Erythroblast (primary cell): ENCODE measurements around the gene CHST14.

Source experiments
- DNase-seq, 2 experiments: peaks; one replicate each; lab custom pipeline; 2025; lab: John Stamatoyannopoulos, UW
- GATA1 ChIP-seq: IDR thresholded peaks from 2 replicates; pipeline ENCODE4 v1.6.1; 2011; ENCODE audit warnings: low read depth, mild to moderate bottlenecking, control low read depth, low read length, moderate library complexity
- POLR2A ChIP-seq: IDR thresholded peaks from 2 replicates; pipeline ENCODE4 v1.6.1; 2011; ENCODE audit warnings: mild to moderate bottlenecking, low read length

The CHST14 gene

GRCh38 chr15:40436892-40437751 lies 33.7 kb upstream of the CHST14 start:
- DNase-seq, result peak; percentile 42 to 43
- TF ChIP-seq POLR2A (no peak), GATA1 (no peak)

GRCh38 chr15:40437752-40438687 lies 32.8 kb upstream of the CHST14 start:
- TF ChIP-seq GATA1 (no peak), POLR2A (no peak)
- DNase-seq, result peak; percentile 42 to 43

GRCh38 chr15:40438712-40439111 lies 32.1 kb upstream of the CHST14 start:
- TF ChIP-seq POLR2A (no peak), GATA1 (no peak)
- no peak for DNase-seq

- no peak for TF ChIP-seq GATA1
- no peak for TF ChIP-seq POLR2A
- peak; percentile 48 to 62 for DNase-seq
Measured at GRCh38 chr15:40439461-40439959, 31.3 kb upstream of the CHST14 start.

GRCh38 chr15:40439960-40440742 lies 30.6 kb upstream of the CHST14 start:
- DNase-seq, result peak; percentile 59 to 67
- no peak for TF ChIP-seq GATA1
- no peak for TF ChIP-seq POLR2A

GRCh38 chr15:40440743-40441564 lies 29.8 kb upstream of the CHST14 start, which contains the start of gene BAHD1:
BAHD1 (plus strand) TSS chr15:40440953; CDS start chr15:40458465, 17,512 bp downstream.
- DNase-seq, result peak; percentile 95 to 97
- TF ChIP-seq POLR2A, result no peak
- no peak for TF ChIP-seq GATA1

- DNase-seq, result peak; percentile 51 to 61
Measured at GRCh38 chr15:40441565-40442531, 28.9 kb upstream of the CHST14 start.

GRCh38 chr15:40443255-40443654 lies 27.5 kb upstream of the CHST14 start:
- no peak for DNase-seq
- no peak for TF ChIP-seq POLR2A
- TF ChIP-seq GATA1, result no peak

More at GRCh38 chr15:40441565-40442531, 28.9 kb upstream of the CHST14 start:
- TF ChIP-seq GATA1 (no peak), POLR2A (no peak)

GRCh38 chr15:40443846-40444245 lies 26.9 kb upstream of the CHST14 start:
- TF ChIP-seq GATA1, result no peak
- no peak for TF ChIP-seq POLR2A
- no peak for DNase-seq

- DNase-seq, result no peak
- no peak for TF ChIP-seq POLR2A
- no peak for TF ChIP-seq GATA1
Measured at GRCh38 chr15:40444736-40445135, 26.0 kb upstream of the CHST14 start.

GRCh38 chr15:40445421-40445922 lies 25.3 kb upstream of the CHST14 start:
- TF ChIP-seq POLR2A, result no peak
- no peak for TF ChIP-seq GATA1
- no peak for DNase-seq

GRCh38 chr15:40446144-40446543 lies 24.6 kb upstream of the CHST14 start:
- TF ChIP-seq POLR2A (no peak), GATA1 (no peak)
- no peak for DNase-seq
